ENCODE data around the gene CIAO2B.
"Not testable (repeated sequence)": the region's sequence is repeated elsewhere in the genome, so short reads cannot be mapped to it uniquely, and the experiment has no call there.

DNA sequence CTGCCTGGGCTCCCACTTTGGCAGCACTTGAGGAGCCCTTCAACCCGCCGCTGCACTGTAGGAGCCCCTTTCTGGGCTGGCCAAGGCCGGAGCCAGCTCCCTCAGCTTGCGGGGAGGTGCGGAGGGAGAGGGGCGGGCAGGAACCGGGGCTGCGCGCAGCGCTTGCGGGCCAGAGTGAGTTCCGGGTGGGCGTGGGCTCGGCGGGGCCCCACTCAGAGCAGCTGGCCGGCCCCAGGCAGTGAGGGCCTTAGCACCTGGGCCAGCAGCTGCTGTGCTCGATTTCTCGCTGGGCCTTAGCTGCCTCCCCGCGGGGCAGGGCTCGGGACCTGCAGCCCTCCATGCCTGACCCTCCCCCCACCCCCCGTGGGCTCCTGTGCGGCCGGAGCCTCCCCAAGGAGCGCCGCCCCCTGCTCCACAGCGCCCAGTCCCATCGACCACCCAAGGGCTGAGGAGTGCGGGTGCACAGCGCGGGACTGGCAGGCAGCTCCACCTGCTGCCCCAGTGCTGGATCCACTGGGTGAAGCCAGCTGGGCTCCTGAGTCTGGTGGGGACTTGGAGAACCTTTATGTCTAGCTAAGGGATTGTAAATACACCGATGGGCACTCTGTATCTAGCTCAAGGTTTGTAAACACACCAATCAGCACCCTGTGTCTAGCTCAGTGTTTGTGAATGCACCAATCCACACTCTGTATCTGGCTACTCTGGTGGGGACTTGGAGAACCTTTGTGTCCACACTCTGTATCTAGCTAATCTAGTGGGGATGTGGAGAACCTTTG lies 40.1 kb upstream of the CIAO2B start:
- TF ChIP-seq, protein P1, sequence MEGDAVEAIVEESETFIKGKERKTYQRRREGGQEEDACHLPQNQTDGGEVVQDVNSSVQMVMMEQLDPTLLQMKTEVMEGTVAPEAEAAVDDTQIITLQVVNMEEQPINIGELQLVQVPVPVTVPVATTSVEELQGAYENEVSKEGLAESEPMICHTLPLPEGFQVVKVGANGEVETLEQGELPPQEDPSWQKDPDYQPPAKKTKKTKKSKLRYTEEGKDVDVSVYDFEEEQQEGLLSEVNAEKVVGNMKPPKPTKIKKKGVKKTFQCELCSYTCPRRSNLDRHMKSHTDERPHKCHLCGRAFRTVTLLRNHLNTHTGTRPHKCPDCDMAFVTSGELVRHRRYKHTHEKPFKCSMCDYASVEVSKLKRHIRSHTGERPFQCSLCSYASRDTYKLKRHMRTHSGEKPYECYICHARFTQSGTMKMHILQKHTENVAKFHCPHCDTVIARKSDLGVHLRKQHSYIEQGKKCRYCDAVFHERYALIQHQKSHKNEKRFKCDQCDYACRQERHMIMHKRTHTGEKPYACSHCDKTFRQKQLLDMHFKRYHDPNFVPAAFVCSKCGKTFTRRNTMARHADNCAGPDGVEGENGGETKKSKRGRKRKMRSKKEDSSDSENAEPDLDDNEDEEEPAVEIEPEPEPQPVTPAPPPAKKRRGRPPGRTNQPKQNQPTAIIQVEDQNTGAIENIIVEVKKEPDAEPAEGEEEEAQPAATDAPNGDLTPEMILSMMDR (IDR thresholded peaks at IDR 0.05), result not testable (repeated sequence)
- TF ChIP-seq POLR2A (IDR thresholded peaks at IDR 0.05), result not testable (repeated sequence)

All from adrenal gland (tissue), 5 donors.